Activated naive CD4-positive, alpha-beta T cell (primary cell): ENCODE measurements around the gene KISS1.
"Not testable (repeated sequence)": the region's sequence is repeated elsewhere in the genome, so short reads cannot be mapped to it uniquely, and the experiment has no call there.

Experiments
- DNase-seq, 4 experiments: peaks; one replicate each; lab custom pipeline; 2025; lab: John Stamatoyannopoulos, UW

Gene KISS1

DNA sequence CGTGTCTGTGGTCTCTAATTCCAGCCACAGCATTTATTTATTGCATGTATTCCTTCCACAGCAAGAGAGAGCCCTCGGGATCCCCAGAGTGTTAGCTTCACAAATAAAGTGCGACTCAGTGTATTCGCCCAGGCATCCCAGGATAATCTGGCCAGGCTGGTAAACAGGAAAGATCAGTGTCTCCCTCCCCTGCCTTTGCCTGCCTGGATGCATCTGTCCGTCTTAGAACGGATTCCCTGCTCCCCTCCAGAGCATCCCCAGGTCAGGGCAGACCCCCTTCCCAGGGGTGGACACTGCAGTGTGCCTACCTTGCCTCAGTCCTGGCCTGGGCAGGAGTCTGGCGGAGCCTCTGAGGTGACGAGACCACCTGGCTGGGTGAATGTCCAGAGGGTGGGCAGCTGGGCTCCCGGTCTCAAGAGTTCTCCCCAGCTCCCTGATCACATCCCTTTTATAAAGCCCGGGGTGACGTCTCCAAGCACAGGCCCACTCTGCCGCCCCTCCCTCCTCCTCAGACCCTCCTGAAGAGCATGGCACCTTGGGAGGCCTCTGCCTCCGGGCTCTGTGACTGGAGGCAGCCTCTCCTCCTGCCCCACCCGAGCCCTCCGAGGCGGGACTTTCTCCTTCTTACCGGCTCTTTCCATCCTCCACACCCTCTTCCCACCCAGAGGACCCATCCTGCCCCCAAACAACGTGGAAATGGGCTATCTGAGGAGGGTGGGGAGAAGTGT lies at the start of gene KISS1:
Gene KISS1, minus strand, starts transcription at position 424 of the 728 bp plus-strand sequence. CDS start 3,615 bp downstream, outside the sequence.
- no peak for DNase-seq

GRCh38 chr1:204242920-204243319 lies 46.6 kb upstream of the KISS1 start:
- DNase-seq = no peak

GRCh38 chr1:204241914-204242313 lies 45.6 kb upstream of the KISS1 start:
- no peak for DNase-seq

DNA sequence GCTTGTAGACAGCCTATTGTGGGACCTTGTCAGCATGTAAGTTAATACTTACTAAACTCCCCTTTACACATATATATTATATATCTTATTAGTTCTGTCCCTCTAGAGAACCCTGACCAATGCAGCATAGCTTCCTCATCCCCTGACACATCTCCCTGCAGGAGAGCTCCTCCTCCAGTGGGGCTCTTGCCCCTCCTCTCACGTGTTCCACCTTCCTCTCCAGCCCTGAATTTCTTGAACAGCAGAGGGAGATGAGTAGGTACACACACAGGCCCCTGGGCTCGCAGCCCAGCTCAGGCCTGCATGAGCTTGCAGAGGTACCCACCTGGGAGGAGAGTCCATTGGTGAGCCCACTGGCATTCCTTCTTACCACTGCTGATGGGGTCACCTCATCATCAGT lies 44.8 kb upstream of the KISS1 start:
- no peak for DNase-seq

DNA sequence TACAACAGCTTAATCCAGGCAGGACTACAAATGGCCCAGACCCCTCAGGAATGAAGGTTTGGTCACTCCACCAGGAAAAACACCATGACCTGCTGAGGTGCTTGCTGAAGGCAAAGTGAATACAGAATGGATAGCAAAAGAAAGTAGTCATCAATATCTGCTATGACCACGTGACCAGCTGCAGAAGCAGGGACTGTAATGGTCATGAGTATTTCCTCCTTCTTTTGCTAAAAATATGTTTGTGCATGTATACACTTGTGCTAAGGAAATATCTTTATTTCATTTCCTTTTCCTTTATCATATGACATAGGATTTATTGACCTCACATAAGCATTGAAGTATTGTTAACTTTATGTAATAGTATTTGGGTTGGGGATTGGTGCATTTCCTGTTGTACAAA lies 43.9 kb upstream of the KISS1 start:
- no peak for DNase-seq

DNA sequence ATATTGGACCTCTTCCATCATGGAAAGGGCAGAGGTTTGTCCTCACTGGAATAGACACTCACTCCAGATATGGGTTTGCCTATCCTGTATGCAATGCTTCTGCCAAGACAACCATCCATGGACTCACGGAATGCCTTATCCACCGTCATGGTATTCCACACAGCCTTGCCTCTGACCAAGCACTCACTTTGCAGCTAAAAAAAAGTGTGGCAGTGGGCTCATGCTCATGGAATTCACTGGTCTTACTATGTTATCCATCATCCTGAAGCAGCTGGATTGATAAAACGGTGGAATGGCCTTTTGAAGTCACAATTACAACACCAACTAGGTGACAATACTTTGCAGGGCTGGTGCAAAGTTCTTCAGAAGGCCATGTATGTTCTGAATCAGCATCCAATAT lies 43.1 kb upstream of the KISS1 start:
- not testable (repeated sequence) for DNase-seq

DNA sequence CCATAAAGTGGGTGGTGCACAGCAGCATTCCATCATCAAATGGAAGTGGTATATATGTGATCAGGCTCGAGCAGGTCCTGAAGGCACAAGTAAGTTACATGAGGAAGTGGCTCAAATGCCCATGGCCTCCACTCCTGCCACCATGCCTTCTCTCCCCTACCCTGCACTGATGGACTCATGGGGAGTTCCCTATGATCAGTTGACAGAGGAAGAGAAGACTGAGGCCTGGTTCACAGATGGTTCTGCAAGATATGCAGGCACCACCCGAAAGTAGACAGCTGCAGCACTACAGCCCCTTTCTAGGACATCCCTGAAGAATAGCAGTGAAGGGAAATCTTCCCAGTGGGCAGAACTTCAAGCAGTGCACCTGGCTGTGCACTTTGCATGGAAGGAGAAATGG lies 42.2 kb upstream of the KISS1 start:
- DNase-seq = not testable (repeated sequence)

DNA sequence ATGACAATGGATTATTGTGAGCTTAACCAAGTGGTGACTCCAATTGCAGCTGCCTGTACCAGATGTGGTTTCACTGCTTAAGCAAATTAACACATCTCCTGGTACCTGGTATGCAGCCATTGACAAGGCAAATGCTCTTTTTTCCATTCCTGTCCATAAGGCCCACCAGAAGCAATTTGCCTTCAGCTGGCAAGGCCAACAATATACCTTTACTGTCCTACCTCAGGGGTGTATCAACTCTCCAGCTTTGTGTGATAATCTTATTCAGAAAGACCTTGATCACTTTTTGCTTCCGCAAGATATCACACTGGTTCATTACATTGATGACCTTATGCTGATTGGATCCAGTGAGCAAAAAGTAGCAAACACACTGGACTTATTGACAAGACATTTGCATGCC lies 41.2 kb upstream of the KISS1 start:
- not testable (repeated sequence) for DNase-seq

DNA sequence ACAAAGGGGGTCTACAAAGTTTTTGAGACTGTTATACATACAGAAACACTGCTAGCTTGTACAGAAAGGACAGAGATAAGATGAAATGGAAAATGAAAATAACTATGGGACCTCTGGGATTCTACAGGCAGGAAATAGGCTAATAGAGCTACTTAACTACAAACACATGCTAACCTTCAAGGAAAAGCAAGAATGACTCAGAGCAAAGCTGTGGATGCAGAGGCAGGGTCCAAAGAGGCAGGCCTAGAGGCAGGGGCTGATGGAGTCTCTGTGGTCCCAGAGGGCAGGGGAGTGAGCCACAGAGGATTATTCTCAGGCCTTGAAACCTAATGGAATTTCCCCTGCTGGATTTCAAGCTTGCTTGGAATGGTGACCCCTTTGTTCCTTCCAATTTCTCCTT lies 36.2 kb upstream of the KISS1 start:
- DNase-seq = no peak

GRCh38 chr1:204230211-204230610 lies 33.9 kb upstream of the KISS1 start:
- DNase-seq = no peak

GRCh38 chr1:204228896-204229295 lies 32.6 kb upstream of the KISS1 start:
- DNase-seq = no peak

DNA sequence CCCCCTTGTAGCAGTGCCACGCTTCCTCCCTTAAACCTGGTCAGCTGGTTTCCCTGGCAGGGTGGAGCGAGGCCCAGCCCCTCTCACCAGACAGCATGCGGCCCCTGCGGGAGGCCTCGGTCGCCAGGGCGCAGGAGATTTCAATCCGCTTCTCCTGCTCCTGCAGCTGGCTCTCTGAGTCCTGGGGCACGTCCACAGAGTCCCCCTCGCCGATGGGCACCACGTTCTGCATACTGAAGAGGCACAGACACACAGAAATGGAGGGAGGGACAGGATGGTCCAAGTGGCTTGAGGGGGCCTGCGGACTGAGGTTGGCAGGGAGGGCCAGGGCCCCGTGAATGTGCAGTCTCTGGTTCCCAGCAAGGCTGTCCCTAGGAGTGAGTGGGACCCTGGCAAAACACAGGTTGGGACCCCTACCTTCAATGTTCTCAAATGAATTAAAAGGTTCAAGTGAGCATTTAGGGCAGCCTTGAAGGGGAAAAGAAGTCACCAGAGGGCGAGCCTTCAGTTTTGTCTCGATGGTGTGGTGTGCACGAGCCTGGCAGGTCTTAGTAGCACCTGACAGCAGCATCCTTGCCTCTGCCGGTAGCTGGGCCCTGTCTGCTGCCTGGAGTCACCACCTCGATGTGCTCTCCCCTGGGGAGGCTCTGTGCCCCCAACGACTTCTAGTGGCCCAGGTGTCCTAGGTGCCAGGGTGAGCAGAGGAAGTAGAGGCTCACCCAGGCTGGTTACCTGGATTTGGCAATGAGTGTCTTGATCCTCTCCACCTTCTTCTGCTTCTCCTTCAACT lies 31.9 kb upstream of the KISS1 start:
- DNase-seq = no peak

DNA sequence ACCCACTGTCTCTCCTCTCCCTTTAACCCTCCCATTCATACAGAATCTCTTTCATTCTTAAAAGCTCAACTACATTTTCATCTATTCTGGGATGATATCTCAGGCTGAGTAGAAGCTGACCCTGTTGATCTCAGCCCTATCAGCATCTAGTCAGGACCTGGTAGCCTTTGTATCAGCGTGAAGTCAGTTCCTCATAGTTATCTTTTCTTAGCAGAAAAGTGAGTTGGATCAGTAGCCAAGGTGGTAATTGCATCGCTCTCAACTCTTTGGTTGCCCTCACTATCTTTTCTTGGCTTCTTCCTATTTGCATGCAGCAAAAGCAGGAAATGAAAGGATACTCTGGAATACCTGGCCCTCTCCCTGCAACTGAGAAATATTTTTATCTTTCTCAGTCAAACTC lies 31.1 kb upstream of the KISS1 start:
- no peak for DNase-seq

DNA sequence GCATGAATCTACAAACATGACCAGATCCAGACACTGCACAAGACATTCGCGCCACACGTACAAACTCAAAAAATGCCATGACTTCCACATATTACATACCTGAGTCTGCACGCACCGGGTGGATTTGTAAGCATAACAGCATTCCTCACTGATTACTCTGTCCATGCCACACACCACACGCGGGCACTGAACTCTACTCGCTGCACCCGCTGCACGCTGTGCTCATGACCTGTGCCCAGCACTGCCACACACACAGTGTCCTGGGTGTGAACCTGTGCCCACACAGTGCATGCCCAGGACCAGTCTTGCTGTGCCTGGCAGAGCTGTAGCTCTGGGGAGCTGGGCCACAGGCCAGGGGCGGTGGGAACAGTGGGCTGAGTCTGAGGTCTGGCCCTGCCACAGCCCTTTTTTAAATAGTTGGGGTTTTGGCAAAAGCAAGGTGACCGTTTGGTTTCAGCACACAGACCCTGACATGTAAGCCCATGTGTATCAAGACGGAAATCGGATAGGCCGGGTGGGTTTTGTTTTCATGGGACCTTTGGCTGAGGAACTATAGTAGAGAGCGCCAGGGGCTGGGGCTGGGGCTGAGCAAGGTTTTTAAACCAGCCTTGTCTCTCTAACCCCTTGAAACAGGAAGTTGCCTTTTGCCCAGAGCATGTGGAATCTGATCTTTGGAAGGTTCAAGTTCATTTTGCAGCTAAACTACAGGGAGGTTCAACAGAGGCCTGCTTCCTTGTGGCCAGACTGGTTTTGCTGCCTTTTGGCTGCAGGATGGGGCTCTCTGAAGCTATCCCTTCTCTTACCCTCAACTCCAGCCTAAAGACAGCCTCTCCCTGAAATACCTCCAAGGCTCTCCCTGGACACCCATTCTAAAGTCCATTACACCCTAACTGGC lies 29.8 kb upstream of the KISS1 start:
- no peak for DNase-seq

DNA sequence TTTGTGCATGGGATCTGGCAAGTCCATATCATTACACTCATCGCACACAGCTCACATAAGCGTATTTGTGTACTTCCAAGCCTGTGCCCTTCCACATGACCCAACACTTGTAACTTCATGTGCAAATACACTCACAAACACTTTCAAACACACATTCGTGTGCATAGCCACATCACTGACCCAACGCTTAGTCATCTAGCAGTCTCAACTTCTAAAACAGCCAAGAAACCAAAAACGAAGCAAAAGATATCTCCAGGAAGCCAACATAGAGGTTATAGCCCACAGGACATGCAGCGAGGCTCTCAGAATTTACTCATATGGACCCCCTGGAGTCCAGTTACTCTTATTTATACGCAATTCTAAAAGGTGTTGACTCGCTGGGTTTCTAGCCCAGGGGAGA lies 28.4 kb upstream of the KISS1 start:
- no peak for DNase-seq

- DNase-seq = no peak
Measured at GRCh38 chr1:204223129-204223860, 27.0 kb upstream of the KISS1 start.

- DNase-seq = no peak
Measured at GRCh38 chr1:204222764-204223055, 26.4 kb upstream of the KISS1 start.

DNA sequence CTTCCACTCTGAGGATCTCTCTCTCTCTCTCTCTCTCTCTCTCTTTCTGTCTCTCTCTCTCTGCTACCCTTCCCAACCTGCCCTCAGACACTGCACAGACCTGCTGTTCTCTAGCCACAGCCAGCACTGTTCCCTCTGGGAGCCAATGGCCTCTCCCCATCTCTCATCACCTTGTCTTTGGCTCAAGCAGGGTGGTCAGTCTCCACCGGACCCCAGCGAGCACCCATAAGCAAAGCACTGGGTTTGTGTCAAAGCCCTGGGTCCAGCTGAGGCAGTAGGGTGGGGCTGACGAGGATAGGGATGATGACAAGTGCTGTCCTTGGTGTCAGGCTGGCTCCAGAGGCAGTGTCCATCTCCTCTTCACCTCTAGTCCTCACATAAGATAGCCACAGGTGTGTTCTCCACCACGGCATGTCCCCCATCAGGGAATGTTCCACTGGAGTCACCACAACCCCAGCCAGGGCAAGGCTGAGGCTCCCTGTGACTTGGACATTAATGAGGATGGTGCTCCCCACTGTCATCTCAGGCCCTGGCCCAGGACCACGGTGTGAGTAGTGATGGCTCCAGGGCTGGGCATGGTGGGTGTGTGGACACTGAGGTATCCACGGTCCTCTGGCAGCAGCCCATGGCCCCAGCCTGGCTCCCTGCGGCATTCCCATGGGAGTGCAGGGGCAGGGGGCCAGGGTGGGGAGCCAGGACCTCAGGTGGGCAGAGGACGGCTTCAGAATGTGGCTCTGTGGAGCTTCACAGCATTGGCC lies 25.9 kb upstream of the KISS1 start:
- no peak for DNase-seq

GRCh38 chr1:204221271-204221670 lies 25.0 kb upstream of the KISS1 start:
- no peak for DNase-seq

DNA sequence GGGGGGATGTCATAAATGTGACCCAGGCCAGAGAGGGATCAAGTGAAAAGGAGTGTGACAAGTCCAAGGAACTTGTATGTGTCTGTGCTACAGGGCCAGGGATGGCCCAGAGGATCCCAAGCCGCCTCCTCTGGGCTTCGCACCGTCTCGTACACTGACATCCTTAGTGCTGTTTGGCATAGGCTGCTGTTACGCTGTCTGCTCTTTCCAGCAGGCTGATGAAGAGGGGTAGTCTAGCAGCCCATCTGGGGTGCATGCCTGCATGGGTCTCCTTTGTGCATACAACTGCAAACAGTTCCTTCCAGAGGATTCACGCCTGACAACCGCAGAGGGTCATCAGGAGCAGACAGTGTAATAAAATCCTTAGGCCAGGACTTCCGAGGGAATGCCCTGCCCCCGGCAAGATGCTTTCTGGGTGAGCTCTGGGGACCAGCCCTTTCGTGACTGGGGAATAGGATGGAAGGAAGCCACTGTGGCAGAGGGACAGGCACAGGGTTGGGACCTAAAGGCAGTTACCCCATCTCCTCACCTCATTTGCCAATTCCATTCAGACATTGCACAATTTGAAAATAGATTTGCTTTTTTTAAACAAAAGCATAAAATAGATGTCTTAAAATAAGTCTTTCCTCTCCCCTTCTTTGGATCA lies 23.8 kb upstream of the KISS1 start:
- no peak for DNase-seq

GRCh38 chr1:204218552-204218951 lies 22.3 kb upstream of the KISS1 start:
- DNase-seq = no peak
